Muscle of leg (tissue), 11 donors: ENCODE measurements around the gene ARFGEF3. TPM values are rescaled to one million over a fixed set of nuclear protein-coding genes. Genes with fewer than 3 reads are reported as not detected.

Experiments
- DNase-seq: peaks from one replicate; pipeline ENCODE4 v3.0.0; 2013
- H3K27ac ChIP-seq: one replicate; pipeline ENCODE4 v1.5.1; 2013; ENCODE audit warnings: mild to moderate bottlenecking, low read length, control low read depth
- H3K27me3 ChIP-seq: one replicate; pipeline ENCODE4 v1.6.1; 2013; ENCODE audit warnings: low read length; ENCODE audit not compliant: control insufficient read depth, insufficient read depth
- H3K36me3 ChIP-seq: one replicate; pipeline ENCODE4 v1.6.1; 2013; ENCODE audit warnings: low read length; ENCODE audit not compliant: control insufficient read depth, insufficient read depth
- H3K4me1 ChIP-seq: one replicate; pipeline ENCODE4 v1.6.1; 2013; ENCODE audit warnings: low read length; ENCODE audit not compliant: control insufficient read depth, insufficient read depth
- H3K4me3 ChIP-seq: one replicate; pipeline ENCODE4 v1.5.1; 2013; ENCODE audit warnings: low read length, control low read depth
- H3K9me3 ChIP-seq: replicated peaks from 2 replicates; pipeline ENCODE4 v1.6.1; 2013; ENCODE audit warnings: low read depth, low read length; ENCODE audit not compliant: control insufficient read depth
- WGBS: methylation state at CpG from one replicate; pipeline ENCODE4 v1.1.5; 2013; ENCODE audit warnings: missing lambda C conversion rate; ENCODE audit not compliant: insufficient coverage; 5-methylcytosine and 5-hydroxymethylcytosine counted together
- polyA plus RNA-seq, 8 donors: library from polyadenylated mRNA; unstranded; fragments of 120-200 nt; gene quantifications; one replicate each; pipeline versions ENCODE4 v1.2.1 to v1.2.3, GENCODE V29; 2013; ENCODE audit warnings: inconsistent platforms in 1 of 8, low replicate concordance in 1 of 8; ENCODE audit not compliant: insufficient read length in 8 of 8, insufficient read depth in 1 of 8
- total RNA-seq: library from RNA; stranded (reverse); fragments of 120-200 nt; gene quantifications from one replicate; pipeline ENCODE4 v1.2.4, GENCODE V29; 2013

ARFGEF3 gene
- total and polyA plus RNA-seq, 9 donors, result 0.21 to 1.6 (median 0.81) TPM

- WGBS, result 64% methylated on average over 3 of the region's 8 CpGs
- H3K4me1 ChIP-seq, result no peaks in the 10 kb centered on the region
- no peak overlapping the region for H3K27ac ChIP-seq
- DNase-seq, result no peak
- H3K27me3 ChIP-seq, result no peaks in the 10 kb centered on the region
- H3K4me3 ChIP-seq, result no peak overlapping the region
- H3K9me3 ChIP-seq, result no peaks in the 10 kb centered on the region
- H3K36me3 ChIP-seq, result no peaks in the 10 kb centered on the region
Measured at GRCh38 chr6:138227316-138227781, 65.6 kb downstream of the ARFGEF3 start.

GRCh38 chr6:138229072-138229471, 67.3 kb downstream of the ARFGEF3 start:
- no peaks in the 10 kb centered on the region for H3K27me3 ChIP-seq
- no peak overlapping the region for H3K4me3 ChIP-seq
- no peaks in the 10 kb centered on the region for H3K36me3 ChIP-seq
- no peaks in the 10 kb centered on the region for H3K4me1 ChIP-seq
- 44% methylated on average over 1 of the region's 4 CpGs for WGBS
- H3K27ac ChIP-seq, result no peak overlapping the region
- DNase-seq, result no peak
- H3K9me3 ChIP-seq, result no peaks in the 10 kb centered on the region

- Histone ChIP-seq H3K4me3 (no peak overlapping the region), H3K36me3 (no peaks in the 10 kb centered on the region), H3K4me1 (no peaks in the 10 kb centered on the region), H3K9me3 (no peaks in the 10 kb centered on the region), H3K27ac (no peak overlapping the region), H3K27me3 (no peaks in the 10 kb centered on the region)
- DNase-seq, result no peak
- WGBS, result 68% methylated on average over 4 of the region's 11 CpGs
Measured at GRCh38 chr6:138229663-138230179, 68.0 kb downstream of the ARFGEF3 start.

GRCh38 chr6:138230221-138230620, 68.5 kb downstream of the ARFGEF3 start:
- Histone ChIP-seq H3K27ac (no peak overlapping the region), H3K27me3 (no peaks in the 10 kb centered on the region), H3K4me3 (no peak overlapping the region), H3K36me3 (no peaks in the 10 kb centered on the region), H3K4me1 (no peaks in the 10 kb centered on the region), H3K9me3 (no peaks in the 10 kb centered on the region)
- peak; percentile 12 for DNase-seq

GRCh38 chr6:138230759-138231380, 69.1 kb downstream of the ARFGEF3 start:
- WGBS, result no CpG with 5 or more reads among the region's 3 CpGs
- Histone ChIP-seq H3K27me3 (no peaks in the 10 kb centered on the region), H3K9me3 (no peaks in the 10 kb centered on the region), H3K36me3 (no peaks in the 10 kb centered on the region), H3K4me3 (no peak overlapping the region), H3K4me1 (no peaks in the 10 kb centered on the region), H3K27ac (no peak overlapping the region)
- no peak for DNase-seq

- H3K27ac ChIP-seq, result no peak overlapping the region
- H3K27me3 ChIP-seq, result no peaks in the 10 kb centered on the region
- no peak for DNase-seq
- 80% methylated on average over 1 of the region's 4 CpGs for WGBS
- no peaks in the 10 kb centered on the region for H3K9me3 ChIP-seq
- no peaks in the 10 kb centered on the region for H3K4me1 ChIP-seq
- H3K4me3 ChIP-seq, result no peak overlapping the region
- H3K36me3 ChIP-seq, result no peaks in the 10 kb centered on the region
Measured at GRCh38 chr6:138231381-138231886, 69.7 kb downstream of the ARFGEF3 start.

- no peak overlapping the region for H3K4me3 ChIP-seq
- H3K4me1 ChIP-seq, result no peaks in the 10 kb centered on the region
- H3K27me3 ChIP-seq, result no peaks in the 10 kb centered on the region
- H3K36me3 ChIP-seq, result no peaks in the 10 kb centered on the region
- no peak for DNase-seq
- no peak overlapping the region for H3K27ac ChIP-seq
- no CpG with 5 or more reads among the region's 2 CpGs for WGBS
- no peaks in the 10 kb centered on the region for H3K9me3 ChIP-seq
Measured at GRCh38 chr6:138234363-138234762, 72.6 kb downstream of the ARFGEF3 start.

GRCh38 chr6:138235205-138235604, 73.5 kb downstream of the ARFGEF3 start:
- Histone ChIP-seq H3K27ac (no peak overlapping the region), H3K36me3 (no peaks in the 10 kb centered on the region), H3K4me3 (no peak overlapping the region), H3K27me3 (no peaks in the 10 kb centered on the region), H3K4me1 (no peaks in the 10 kb centered on the region), H3K9me3 (no peaks in the 10 kb centered on the region)
- WGBS, result no CpG with 5 or more reads among the region's 1 CpG
- DNase-seq, result no peak

- H3K9me3 ChIP-seq, result no peaks in the 10 kb centered on the region
- no peak for DNase-seq
- WGBS, result no CpG with 5 or more reads among the region's 1 CpG
- H3K36me3 ChIP-seq, result no peaks in the 10 kb centered on the region
- H3K4me3 ChIP-seq, result no peak overlapping the region
- no peak overlapping the region for H3K27ac ChIP-seq
- H3K27me3 ChIP-seq, result no peaks in the 10 kb centered on the region
- H3K4me1 ChIP-seq, result no peaks in the 10 kb centered on the region
Measured at GRCh38 chr6:138235693-138236092, 74.0 kb downstream of the ARFGEF3 start.

- Histone ChIP-seq H3K4me1 (no peaks in the 10 kb centered on the region), H3K9me3 (no peaks in the 10 kb centered on the region), H3K4me3 (no peak overlapping the region), H3K36me3 (no peaks in the 10 kb centered on the region), H3K27me3 (no peaks in the 10 kb centered on the region), H3K27ac (no peak overlapping the region)
- 73% methylated on average over 2 of the region's 2 CpGs for WGBS
- DNase-seq, result no peak
Measured at GRCh38 chr6:138237463-138237862, 75.7 kb downstream of the ARFGEF3 start.
